Measurements from ENCODE around the gene AKAP13.
A peak's percentile ranks its signal among the peaks of the same experiment; 100 is the strongest.
"Not testable (repeated sequence)": the region's sequence is repeated elsewhere in the genome, so short reads cannot be mapped to it uniquely, and the experiment has no call there.

Gene AKAP13

GRCh38 chr15:85350395-85350794 lies 30.0 kb upstream of the AKAP13 start:
- no peak for DNase-seq (ENCODE audit: low read depth)

GRCh38 chr15:85351501-85351900 lies 28.9 kb upstream of the AKAP13 start:
- DNase-seq (ENCODE audit: low read depth), result not testable (repeated sequence)

- DNase-seq (ENCODE audit: low read depth), result no peak
These were observed 28.4 kb upstream of the AKAP13 start for GRCh38 chr15:85351965-85352364.

- no peak for DNase-seq (ENCODE audit: low read depth)
These were observed 26.9 kb upstream of the AKAP13 start for GRCh38 chr15:85353516-85353915.

- DNase-seq (ENCODE audit: low read depth), result no peak
These were observed 25.9 kb upstream of the AKAP13 start for GRCh38 chr15:85354461-85354860.

- DNase-seq (ENCODE audit: low read depth), result no peak
These were observed 25.5 kb upstream of the AKAP13 start for GRCh38 chr15:85354948-85355347.

GRCh38 chr15:85356276-85356675 lies 24.1 kb upstream of the AKAP13 start:
- DNase-seq (ENCODE audit: low read depth), result no peak

- no peak for DNase-seq (ENCODE audit: low read depth)
These were observed 19.1 kb upstream of the AKAP13 start for GRCh38 chr15:85361323-85361722.

- DNase-seq (ENCODE audit: low read depth), result no peak
These were observed 17.8 kb upstream of the AKAP13 start for GRCh38 chr15:85362436-85363081.

- DNase-seq (ENCODE audit: low read depth), result no peak
These were observed 14.4 kb upstream of the AKAP13 start for GRCh38 chr15:85365980-85366379.

GRCh38 chr15:85367741-85368140 lies 12.7 kb upstream of the AKAP13 start:
- DNase-seq (ENCODE audit: low read depth), result no peak

GRCh38 chr15:85374831-85375230 lies 5.6 kb upstream of the AKAP13 start:
- no peak for DNase-seq (ENCODE audit: low read depth)

- DNase-seq (ENCODE audit: low read depth), result no peak
These were observed 3.1 kb upstream of the AKAP13 start for GRCh38 chr15:85377269-85377668.

- DNase-seq (ENCODE audit: low read depth), result no peak
These were observed 2.4 kb upstream of the AKAP13 start for GRCh38 chr15:85377986-85378385.

GRCh38 chr15:85379403-85380131 lies 836 bp upstream of the AKAP13 start:
- DNase-seq (ENCODE audit: low read depth), result peak; percentile 24

- DNase-seq (ENCODE audit: low read depth), result peak; percentile 52
These were observed 624 bp downstream of the AKAP13 start for GRCh38 chr15:85380812-85381642.

GRCh38 chr15:85381850-85382751 lies 1.7 kb downstream of the AKAP13 start:
- DNase-seq (ENCODE audit: low read depth), result no peak

- DNase-seq (ENCODE audit: low read depth), result no peak
These were observed 2.5 kb downstream of the AKAP13 start for GRCh38 chr15:85382942-85383341.

- no peak for DNase-seq (ENCODE audit: low read depth)
These were observed 3.2 kb downstream of the AKAP13 start for GRCh38 chr15:85383470-85384148.

- DNase-seq (ENCODE audit: low read depth), result no peak
These were observed 5.9 kb downstream of the AKAP13 start for GRCh38 chr15:85386261-85386660.
